ENCODE data around the gene DPY19L3. TPM values are rescaled to one million over a fixed set of nuclear protein-coding genes. Genes with fewer than 3 reads are reported as not detected.

The DPY19L3 gene
- total and polyA plus RNA-seq, 2 of the 4 experiments (the other 2 are of a cell fraction): 29.6 to 36.5 TPM

- intact Hi-C loops (cut with micrococcal nuclease) (no loop called here), in situ Hi-C loops (cut with MboI; ENCODE audit: low sequenced_read_pairs) (no loop called here), dilution Hi-C loops (cut with HindIII; ENCODE audit: low sequenced_read_pairs, unreplicated experiment) (no loop called here)
- Histone ChIP-seq H3K79me1 (ENCODE audit: low read depth in 1 of 2, low read length in 2 of 2) (peaks cover 28 to 52% of the 10 kb centered on the region in 2 experiments), H3K27ac (ENCODE audit: insufficient read depth, low read length) (no peak overlapping the region), H3K4me3 (ENCODE audit: insufficient read depth, low read depth, low read length) (no peak overlapping the region), H2AK5ac (ENCODE audit: low read depth, low read length) (no peak overlapping the region), H3K23ac (ENCODE audit: low read depth, low read length) (no peak overlapping the region), H2BK5ac (ENCODE audit: low read depth, low read length, poor library complexity, severe bottlenecking) (no peak overlapping the region), H3K9me1 (ENCODE audit: insufficient read depth, low read length) (peaks cover 11% of the 10 kb centered on the region), H2BK120ac (ENCODE audit: low read depth, low read length) (no peak overlapping the region), H2BK15ac (ENCODE audit: low read depth, low read length) (no peak overlapping the region), H4K20me1 (ENCODE audit: insufficient read depth, low read length) (peaks cover 5% of the 10 kb centered on the region; the same call in 1 of the 2 replicates), H3K4me1 (ENCODE audit: control insufficient read depth, insufficient read depth, low read length) (peaks cover 6% of the 10 kb centered on the region), H3K9me3 (ENCODE audit: control insufficient read depth, insufficient read depth, low read length) (no peaks in the 10 kb centered on the region), H2AFZ (replicated peaks; ENCODE audit: low read length, poor library complexity) (no peak overlapping the region), H3K14ac (replicated peaks; ENCODE audit: low read depth, low read length) (no peak overlapping the region), H3K4me2 (ENCODE audit: low read depth, low read length) (peak overlapping the region; percentile 41), H3K18ac (ENCODE audit: low read depth, low read length) (no peak overlapping the region), H4K8ac (ENCODE audit: low read depth in 2 of 2, low read length in 2 of 2) (peak overlapping the region in 1 of 2 experiments; percentile 49; a peak in 2 of 4 replicates), H4K91ac (ENCODE audit: insufficient read depth, low read depth, low read length) (no peak overlapping the region), H3K36me3 (ENCODE audit: control insufficient read depth, insufficient read depth, low read length) (no peaks in the 10 kb centered on the region), H3K27me3 (ENCODE audit: control insufficient read depth, insufficient read depth, low read length) (no peaks in the 10 kb centered on the region), H2AK9ac (replicated peaks; ENCODE audit: low read depth, low read length, poor library complexity) (peak overlapping the region; percentile 31), H3K56ac (ENCODE audit: extremely low read depth, insufficient read depth, low read length) (no peak overlapping the region), H4K5ac (ENCODE audit: low read depth, low read length) (no peak overlapping the region), H3K9ac (ENCODE audit: low read depth, low read length) (no peak overlapping the region), H3K4ac (ENCODE audit: low read depth, low read length) (no peak overlapping the region), H2BK20ac (ENCODE audit: low read depth, low read length) (no peak overlapping the region)
- ATAC-seq (ENCODE audit: low read depth): no peak
- no TSS peak for BruUV-seq (replicated peaks)
- CTCF ChIA-PET: no interaction called here
- POLR2A ChIA-PET (ENCODE audit: unreplicated experiment): no interaction called here
- no peak for DNase-seq
- WGBS, 2 experiments (ENCODE audit: extremely low coverage in 2 of 2, insufficient read length in 1 of 2): 88% methylated on average over 1 of the region's 5 CpGs; no CpG with 5 or more reads in 1 of the 2 experiments
- no peak for TF ChIP-seq MAZ (IDR thresholded peaks at IDR 0.05; ENCODE audit: borderline replicate concordance, low read depth, low read length)
- no peak for TF ChIP-seq MAFK (IDR thresholded peaks at IDR 0.05; ENCODE audit: low read depth, low read length)
- TF ChIP-seq RCOR1 (IDR thresholded peaks at IDR 0.05; ENCODE audit: insufficient replicate concordance, low read length): no peak
- TF ChIP-seq CHD1 (IDR thresholded peaks at IDR 0.05; ENCODE audit: low read depth, low read length): no peak
- TF ChIP-seq, protein P1, sequence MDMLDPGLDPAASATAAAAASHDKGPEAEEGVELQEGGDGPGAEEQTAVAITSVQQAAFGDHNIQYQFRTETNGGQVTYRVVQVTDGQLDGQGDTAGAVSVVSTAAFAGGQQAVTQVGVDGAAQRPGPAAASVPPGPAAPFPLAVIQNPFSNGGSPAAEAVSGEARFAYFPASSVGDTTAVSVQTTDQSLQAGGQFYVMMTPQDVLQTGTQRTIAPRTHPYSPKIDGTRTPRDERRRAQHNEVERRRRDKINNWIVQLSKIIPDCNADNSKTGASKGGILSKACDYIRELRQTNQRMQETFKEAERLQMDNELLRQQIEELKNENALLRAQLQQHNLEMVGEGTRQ (IDR thresholded peaks at IDR 0.05; ENCODE audit: low read depth, low read length): no peak
Measured at GRCh38 chr19:32403291-32403995, 2.1 kb upstream of the DPY19L3 start.

All from IMR-90 (cell line).